Erythroblast (primary cell): Measurements from ENCODE around the gene EPHA4.

Experiments used
- GATA1 ChIP-seq: IDR thresholded peaks from 2 replicates; pipeline ENCODE4 v1.6.1; 2011; ENCODE audit warnings: low read depth, mild to moderate bottlenecking, control low read depth, low read length, moderate library complexity
- POLR2A ChIP-seq: IDR thresholded peaks from 2 replicates; pipeline ENCODE4 v1.6.1; 2011; ENCODE audit warnings: mild to moderate bottlenecking, low read length

DNA sequence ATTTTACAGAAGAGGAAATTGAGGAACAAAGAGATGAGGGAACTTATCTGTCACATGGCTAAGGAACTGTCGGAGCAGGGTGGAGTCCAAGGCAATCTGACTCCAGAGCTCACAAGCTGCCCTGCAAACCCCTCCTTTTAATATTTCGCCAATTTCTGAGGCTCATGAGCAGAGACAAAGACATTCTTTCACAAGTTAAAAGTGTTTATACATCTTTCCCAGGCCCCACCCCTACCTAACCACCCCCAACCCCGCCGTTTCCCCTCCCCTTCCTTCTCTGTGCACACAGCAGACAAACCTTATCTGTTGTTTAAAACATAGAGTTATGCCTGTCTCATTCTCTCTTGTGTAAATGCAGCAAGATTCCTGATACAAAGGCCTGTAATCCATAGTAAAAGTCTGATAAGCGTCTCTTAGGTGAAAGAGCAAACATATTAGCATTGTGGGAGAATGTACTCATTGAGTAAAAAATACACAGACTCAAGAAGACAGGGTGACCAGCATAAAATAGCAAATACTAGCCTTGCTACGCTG lies 44.3 kb downstream of the EPHA4 start:
- no peak for TF ChIP-seq POLR2A
- no peak for TF ChIP-seq GATA1
